ENCODE results near the gene LHB.
A peak's percentile ranks its signal among the peaks of the same experiment; 100 is the strongest.

DNA sequence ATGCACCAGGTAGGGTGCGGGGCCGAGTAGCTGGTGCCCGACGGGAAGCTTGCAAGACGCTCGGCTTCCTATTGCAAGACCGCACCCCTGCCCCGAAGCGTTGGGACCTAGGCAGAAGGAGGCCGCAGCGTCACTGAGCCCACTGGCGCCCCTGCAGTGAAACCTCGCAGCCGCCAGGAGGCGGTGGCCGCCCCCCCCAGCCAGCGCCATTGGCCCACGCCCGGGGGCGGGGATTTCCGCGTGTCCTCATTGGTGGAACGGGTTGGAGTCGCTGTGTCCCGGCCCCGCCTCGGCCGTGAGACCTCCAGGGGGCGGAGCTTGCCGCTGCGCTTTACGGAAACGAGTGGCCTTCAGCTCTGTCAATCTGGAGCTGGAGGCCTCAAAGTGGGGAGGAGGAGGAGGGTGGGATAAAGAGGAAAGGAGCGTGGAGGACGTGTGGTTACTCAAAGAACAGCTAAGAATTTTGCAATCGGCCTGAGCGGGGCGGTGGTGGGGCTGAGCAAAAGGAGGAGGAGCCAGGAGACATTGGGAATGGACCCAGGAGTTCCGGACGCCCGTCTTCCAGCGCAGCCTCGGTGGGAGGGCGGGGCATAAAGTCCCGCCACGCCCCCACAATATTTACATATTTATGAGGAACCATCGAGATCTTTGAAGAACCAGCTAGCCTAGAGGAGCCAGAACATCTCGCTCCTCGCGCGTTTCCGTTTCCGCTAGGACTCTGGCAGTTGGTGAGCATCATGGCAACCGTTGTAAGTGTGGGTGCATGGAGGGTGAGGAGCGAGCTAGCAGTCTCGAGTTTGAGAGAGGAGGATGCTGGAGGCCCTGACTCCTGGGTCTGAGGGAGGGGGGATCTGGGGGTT, 23.5 kb downstream of the LHB start, which contains the start of the genes GYS1 and RUVBL2:
- TF ChIP-seq, protein P1, sequence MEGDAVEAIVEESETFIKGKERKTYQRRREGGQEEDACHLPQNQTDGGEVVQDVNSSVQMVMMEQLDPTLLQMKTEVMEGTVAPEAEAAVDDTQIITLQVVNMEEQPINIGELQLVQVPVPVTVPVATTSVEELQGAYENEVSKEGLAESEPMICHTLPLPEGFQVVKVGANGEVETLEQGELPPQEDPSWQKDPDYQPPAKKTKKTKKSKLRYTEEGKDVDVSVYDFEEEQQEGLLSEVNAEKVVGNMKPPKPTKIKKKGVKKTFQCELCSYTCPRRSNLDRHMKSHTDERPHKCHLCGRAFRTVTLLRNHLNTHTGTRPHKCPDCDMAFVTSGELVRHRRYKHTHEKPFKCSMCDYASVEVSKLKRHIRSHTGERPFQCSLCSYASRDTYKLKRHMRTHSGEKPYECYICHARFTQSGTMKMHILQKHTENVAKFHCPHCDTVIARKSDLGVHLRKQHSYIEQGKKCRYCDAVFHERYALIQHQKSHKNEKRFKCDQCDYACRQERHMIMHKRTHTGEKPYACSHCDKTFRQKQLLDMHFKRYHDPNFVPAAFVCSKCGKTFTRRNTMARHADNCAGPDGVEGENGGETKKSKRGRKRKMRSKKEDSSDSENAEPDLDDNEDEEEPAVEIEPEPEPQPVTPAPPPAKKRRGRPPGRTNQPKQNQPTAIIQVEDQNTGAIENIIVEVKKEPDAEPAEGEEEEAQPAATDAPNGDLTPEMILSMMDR (IDR thresholded peaks at IDR 0.05), result peak; percentile 99
- TF ChIP-seq POLR2AphosphoS5 (IDR thresholded peaks at IDR 0.05), result peak; percentile 81 to 88 (median 81)

Data from breast epithelium (tissue), 3 donors.